Measurements from ENCODE around the gene ACER1. TPM values are rescaled to one million over a fixed set of nuclear protein-coding genes. Genes with fewer than 3 reads are reported as not detected.

Gene ACER1
- total RNA-seq, 2 donors from 2014 or later = 5.3 TPM; not detected in 1

GRCh38 chr19:6279931-6280591 is 53.4 kb downstream of the ACER1 start, which contains the start of gene MLLT1:
Gene MLLT1 (minus strand): TSS chr19:6279975. CDS start chr19:6279784, 191 bp downstream.
- WGBS = 8% methylated on average over 33 of the region's 66 CpGs
- Histone ChIP-seq H3K4me3 (peak within 1 kb of the TSS; percentile 76 to 83), H3K9me3 (no peaks in the 10 kb centered on the region), H3K27ac (peak within 1 kb of the TSS; percentile 62 to 81), H3K36me3 (no peaks in the 10 kb centered on the region), H3K27me3 (replicated peaks; ENCODE audit: insufficient read depth) (no peaks in the 10 kb centered on the region), H3K4me1 (replicated peaks) (peaks cover 9% of the 10 kb centered on the region)
- TF ChIP-seq CTCF (IDR thresholded peaks at IDR 0.05) (peak; percentile 50 to 85 (median 78)), POLR2A (IDR thresholded peaks at IDR 0.05) (peak; percentile 43), POLR2AphosphoS5 (IDR thresholded peaks at IDR 0.05) (peak; percentile 56)
- intact Hi-C loops (cut with DNase I) = loop anchor here (5.0 to 10.0 kb wide), 3 partner anchors 63 to 225 kb away; partner anchors contain the start of gene ALKBH7
- peak; percentile 97 for DNase-seq (ENCODE audit: low spot score)

GRCh38 chr19:6279620-6279930 is 53.8 kb downstream of the ACER1 start:
- H3K36me3 ChIP-seq = no peaks in the 10 kb centered on the region
- no peaks in the 10 kb centered on the region for H3K9me3 ChIP-seq
- WGBS = 0% methylated on average over 1 of the region's 59 CpGs
- intact Hi-C loops (cut with DNase I) = loop anchor here (5.0 to 10.0 kb wide), 3 partner anchors 62 to 225 kb away; partner anchors contain the start of gene ALKBH7
- H3K4me1 ChIP-seq (replicated peaks) = peaks cover 12% of the 10 kb centered on the region
- H3K4me3 ChIP-seq = peak overlapping the region; percentile 76 to 83
- peak overlapping the region; percentile 62 to 81 for H3K27ac ChIP-seq
- H3K27me3 ChIP-seq (replicated peaks; ENCODE audit: insufficient read depth) = no peaks in the 10 kb centered on the region
- no peak for DNase-seq (ENCODE audit: low spot score)
- TF ChIP-seq CTCF (IDR thresholded peaks at IDR 0.05) = no peak
- no peak for TF ChIP-seq POLR2A (IDR thresholded peaks at IDR 0.05)
- TF ChIP-seq POLR2AphosphoS5 (IDR thresholded peaks at IDR 0.05) = no peak

- Histone ChIP-seq H3K36me3 (no peaks in the 10 kb centered on the region), H3K4me1 (replicated peaks) (peaks cover 17% of the 10 kb centered on the region), H3K27ac (peak overlapping the region; percentile 62 to 81), H3K27me3 (replicated peaks; ENCODE audit: insufficient read depth) (no peaks in the 10 kb centered on the region), H3K4me3 (peak overlapping the region; percentile 76 to 83), H3K9me3 (no peaks in the 10 kb centered on the region)
- 5% methylated on average over 25 of the region's 36 CpGs for WGBS
- TF ChIP-seq POLR2AphosphoS5 (IDR thresholded peaks at IDR 0.05) (no peak), POLR2A (IDR thresholded peaks at IDR 0.05) (no peak), CTCF (IDR thresholded peaks at IDR 0.05) (no peak)
- intact Hi-C loops (cut with DNase I) = loop anchor here (5.0 to 10.0 kb wide), 3 partner anchors 62 to 224 kb away; partner anchors contain the start of gene ALKBH7
- DNase-seq (ENCODE audit: low spot score) = no peak
These were observed 54.4 kb downstream of the ACER1 start for GRCh38 chr19:6278740-6279619.

- Histone ChIP-seq H3K36me3 (no peaks in the 10 kb centered on the region), H3K4me3 (peak overlapping the region; percentile 76 to 83), H3K4me1 (replicated peaks) (peaks cover 23% of the 10 kb centered on the region), H3K27me3 (replicated peaks; ENCODE audit: insufficient read depth) (no peaks in the 10 kb centered on the region), H3K27ac (peak overlapping the region; percentile 62 to 81), H3K9me3 (no peaks in the 10 kb centered on the region)
- no peak for DNase-seq (ENCODE audit: low spot score)
- intact Hi-C loops (cut with DNase I) = loop anchor here (5.0 to 10.0 kb wide), 3 partner anchors 61 to 223 kb away; partner anchors contain the start of gene ALKBH7
- no peak for TF ChIP-seq POLR2AphosphoS5 (IDR thresholded peaks at IDR 0.05)
- TF ChIP-seq CTCF (IDR thresholded peaks at IDR 0.05) = no peak
- TF ChIP-seq POLR2A (IDR thresholded peaks at IDR 0.05) = no peak
- 38% methylated on average over 9 of the region's 9 CpGs for WGBS
These were observed 55.4 kb downstream of the ACER1 start for GRCh38 chr19:6278051-6278450.

All from prostate gland (tissue), 2 donors.